GM21717 (cell line): ENCODE measurements around the gene ARMS2.

Source experiments
- ATAC-seq: cut with Tn5 transposase; IDR thresholded peaks from one replicate; pipeline ENCODE4 v1.9.1; 2021; ENCODE audit warnings: mild to moderate bottlenecking, moderate library complexity; ENCODE audit not compliant: unreplicated experiment

Gene ARMS2

DNA sequence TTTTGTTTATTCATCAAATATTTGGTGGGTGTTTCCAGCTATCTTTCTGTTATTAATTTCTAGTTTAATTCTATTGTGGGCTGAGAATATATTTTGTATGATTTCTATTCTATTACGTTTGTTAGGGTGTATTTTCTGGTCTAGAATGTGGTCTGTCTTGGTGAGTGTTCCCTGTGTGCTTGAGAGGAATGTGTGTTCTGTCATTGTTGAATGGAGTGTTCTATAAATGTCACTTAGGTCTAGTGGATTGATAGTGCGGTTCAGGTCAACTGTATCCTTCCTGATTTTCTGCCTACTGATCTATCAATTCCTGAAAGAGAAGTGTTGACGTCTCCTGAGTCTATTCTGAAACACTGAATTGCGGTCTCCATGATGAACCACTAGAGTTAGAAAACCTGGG, 15.4 kb downstream of the ARMS2 start:
- ATAC-seq: no peak

DNA sequence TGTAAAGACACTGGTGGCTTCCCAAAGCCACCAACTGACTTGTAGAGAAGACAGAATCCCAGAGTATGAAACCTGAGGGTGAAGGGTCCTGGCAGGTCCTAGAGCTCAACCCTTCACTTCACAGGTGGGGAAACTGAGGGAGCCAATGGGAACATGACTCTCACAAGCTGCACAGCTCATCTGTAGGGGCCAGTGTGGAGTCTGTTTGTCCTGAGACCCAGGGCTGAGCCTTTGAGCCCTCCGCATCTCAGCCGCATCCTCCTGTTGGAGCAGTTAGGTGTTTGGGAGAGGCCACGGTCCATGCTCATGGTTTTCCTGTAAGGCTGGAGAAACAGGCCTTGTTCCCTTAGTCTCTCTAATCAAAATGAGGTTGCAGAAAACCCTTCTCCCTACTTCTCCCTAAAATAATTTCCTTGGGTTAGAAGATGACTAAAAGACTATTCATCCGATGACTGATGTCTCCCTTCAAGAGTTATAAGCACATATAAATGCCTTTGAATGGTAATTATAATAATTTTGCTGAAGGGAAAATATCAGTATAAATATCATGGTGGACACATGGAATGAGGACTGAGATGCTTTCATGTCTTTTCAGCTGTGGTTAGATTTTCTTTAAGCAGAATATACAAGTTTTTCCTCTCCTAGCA, 17.2 kb downstream of the ARMS2 start:
- ATAC-seq: no peak

GRCh38 chr10:122473116-122473515, 18.7 kb downstream of the ARMS2 start:
- no peak for ATAC-seq

DNA sequence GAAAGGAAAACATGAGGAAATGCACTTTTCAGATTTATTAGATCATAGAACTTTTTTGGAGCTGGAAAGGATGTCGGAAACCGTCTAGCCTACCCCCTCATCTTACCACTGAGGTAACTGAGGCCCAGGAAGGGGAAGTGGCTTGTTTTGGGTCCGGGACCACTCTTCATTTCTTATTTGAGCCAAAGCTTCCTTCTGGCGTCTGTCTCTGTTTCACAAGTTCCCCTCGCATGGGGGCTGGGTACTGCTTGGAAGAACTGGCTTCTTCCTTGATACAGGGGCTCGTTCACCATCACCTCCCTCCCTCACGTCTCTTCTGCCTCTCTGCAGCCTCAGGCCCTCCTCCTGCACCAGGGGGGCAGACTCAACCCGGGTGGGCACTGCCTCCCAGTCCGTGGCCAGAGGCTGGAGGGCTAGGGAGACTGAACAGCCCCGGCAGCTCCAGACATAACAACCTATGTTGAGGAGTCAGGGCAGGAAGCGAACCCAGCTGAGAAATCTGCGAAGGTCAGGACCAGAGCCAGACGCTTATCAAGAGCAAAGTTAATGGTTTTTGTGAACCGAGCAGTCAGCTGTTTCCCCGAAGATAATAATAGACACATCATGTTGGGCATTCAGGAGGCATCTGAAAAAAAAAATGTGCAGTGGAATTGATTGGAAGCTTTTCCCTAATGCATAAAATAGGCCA, 19.8 kb downstream of the ARMS2 start:
- no peak for ATAC-seq

DNA sequence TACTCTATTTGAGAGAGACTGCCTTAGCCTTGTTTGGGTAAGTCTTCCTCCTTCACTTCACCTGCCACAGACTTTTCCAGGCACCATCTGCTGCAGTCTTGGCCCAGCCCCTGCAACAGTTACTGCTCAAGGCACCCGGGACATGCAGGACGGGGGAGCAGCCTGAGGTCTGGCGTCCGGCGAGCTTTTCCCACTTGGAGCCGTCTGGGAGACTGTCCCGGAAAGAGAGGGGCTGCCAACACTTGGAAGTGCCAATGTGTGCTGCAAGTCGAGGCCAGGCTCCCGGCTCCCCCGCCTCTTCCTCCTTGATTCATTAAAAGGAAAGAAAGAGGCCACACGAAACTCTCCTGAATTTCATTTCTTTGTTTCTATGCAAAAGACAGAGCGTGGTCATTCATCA, 20.6 kb downstream of the ARMS2 start:
- no peak for ATAC-seq

DNA sequence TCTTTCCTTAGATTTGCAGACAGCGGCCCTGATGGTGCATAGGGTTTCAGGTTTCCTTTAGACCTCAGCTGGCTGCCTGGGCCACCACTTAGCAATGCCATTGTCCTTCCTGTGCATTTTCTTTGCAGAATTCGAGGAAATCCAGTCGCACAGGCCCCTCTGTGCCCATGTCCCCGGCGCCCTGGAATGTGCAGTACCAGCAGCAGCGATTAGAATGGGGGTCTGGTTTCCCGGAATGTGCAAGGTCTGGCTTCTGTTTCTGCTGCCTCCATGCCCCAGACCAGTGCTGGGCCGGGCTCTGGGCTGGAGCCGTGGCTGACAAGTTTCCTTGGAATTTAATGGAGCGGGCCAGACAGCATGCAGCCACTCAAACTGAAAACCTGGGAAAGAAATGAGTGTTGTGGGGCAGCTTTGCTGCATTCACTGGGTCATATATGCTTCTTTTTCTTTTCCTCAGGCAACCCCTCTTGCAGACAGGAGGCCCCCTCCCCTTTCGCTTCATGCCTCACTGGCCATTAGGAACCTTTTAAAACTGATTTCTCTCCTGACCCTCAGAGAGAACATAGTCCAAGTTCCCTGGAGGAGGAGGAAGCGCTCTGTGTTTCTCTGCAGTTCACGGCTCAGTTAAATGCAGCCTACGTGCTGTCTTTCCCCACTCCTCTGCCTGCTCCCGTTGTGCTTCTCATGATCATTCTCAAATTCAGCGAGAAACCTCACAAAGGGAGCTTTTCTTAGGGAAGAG, 21.3 kb downstream of the ARMS2 start:
- no peak for ATAC-seq

- no peak for ATAC-seq
Measured at GRCh38 chr10:122476333-122476695, 21.9 kb downstream of the ARMS2 start.

- no peak for ATAC-seq
Measured at GRCh38 chr10:122477436-122477835, 23.0 kb downstream of the ARMS2 start.

- ATAC-seq: no peak
Measured at GRCh38 chr10:122478971-122479370, 24.5 kb downstream of the ARMS2 start.

GRCh38 chr10:122480146-122480833, 25.8 kb downstream of the ARMS2 start:
- ATAC-seq: no peak

DNA sequence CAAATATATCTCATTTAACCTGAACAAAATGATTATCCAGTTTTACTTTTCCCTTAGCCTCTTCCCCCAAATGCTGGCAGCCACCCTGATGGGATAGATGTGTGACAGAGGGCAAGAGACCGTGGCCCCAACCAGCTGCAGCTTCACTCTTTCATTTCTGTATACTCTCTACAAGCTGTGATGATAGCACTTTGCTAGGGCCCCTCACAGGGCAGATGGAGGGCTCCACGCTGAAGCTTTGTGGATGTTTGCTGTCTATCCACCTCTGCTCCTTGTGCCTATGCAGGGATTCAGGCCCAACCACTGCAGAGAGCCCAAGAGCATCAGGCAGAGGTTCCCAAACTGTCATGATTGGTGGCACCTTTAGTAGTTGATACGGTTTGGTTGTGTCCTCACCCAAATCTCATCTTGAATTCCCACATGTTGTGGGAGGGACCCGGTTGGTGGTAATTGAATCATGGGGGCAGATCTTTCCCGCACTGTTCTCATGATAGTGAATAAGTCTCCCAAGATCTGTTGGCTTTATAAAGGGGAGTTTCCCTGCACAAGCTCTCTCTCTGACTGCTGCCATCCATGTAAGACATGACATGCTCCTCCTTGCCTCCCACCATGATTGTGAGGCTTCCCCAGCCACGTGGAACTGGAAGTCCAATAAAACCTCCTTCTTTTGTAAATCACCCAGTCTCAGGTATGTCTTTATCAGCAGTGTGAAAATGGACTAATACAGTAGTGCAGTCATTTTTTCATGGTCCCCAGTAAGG, 27.0 kb downstream of the ARMS2 start:
- ATAC-seq: no peak

DNA sequence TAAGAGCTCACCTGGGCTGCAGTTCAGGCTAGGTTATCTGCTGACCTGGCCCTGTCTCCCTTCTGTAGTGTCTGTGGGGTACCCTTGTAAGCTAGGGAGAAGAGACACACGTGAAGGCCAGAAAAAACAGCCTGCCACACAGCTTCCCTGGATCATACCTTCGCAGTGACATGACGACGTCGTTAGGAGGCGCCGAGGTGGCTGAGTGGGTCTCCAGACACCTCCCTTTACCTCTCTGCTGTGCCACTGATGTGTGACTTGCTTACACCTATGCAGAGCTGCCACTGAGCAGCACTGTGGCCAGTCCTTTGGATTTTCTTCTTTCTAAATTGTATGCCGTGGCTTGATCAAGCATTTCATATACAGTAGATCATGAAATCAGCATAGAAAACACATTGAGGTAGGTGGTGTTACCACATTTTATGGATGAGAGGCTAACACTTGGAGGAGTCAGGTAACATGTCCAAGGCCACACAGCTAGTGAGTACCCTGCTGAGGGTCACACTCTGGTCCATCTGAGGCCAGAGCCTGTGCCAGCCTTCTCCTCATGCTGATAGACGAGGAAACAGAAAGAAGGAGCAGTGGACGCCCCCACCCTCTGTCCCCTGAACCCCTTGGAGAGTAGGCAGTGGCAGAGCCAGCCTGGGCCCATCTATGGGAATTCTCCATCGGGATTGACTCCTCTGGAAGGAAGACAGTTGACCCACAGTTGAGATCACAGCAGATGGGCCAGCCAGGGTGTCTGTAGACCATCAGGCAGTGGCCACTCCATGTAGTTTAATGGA, 30.0 kb downstream of the ARMS2 start:
- ATAC-seq: no peak

DNA sequence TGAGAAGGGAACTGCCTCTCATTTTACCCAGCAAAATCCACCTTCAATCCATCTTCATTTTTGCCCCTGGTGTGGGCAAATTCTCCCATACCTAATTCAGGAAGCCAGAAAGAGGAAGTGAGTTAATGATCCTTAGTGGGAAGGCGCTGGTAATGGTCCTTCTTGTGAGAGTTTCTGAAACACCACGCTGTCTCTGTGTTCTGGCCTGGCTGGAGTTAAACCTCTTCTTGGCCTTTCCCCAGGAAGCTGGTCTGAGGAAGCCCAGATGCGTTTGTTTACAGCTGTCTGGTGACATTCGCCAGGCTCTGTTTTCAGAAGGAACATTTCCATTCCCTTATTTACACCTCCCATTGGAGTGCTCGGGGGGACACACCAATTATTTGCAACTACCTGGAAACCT, 31.2 kb downstream of the ARMS2 start:
- ATAC-seq: no peak

DNA sequence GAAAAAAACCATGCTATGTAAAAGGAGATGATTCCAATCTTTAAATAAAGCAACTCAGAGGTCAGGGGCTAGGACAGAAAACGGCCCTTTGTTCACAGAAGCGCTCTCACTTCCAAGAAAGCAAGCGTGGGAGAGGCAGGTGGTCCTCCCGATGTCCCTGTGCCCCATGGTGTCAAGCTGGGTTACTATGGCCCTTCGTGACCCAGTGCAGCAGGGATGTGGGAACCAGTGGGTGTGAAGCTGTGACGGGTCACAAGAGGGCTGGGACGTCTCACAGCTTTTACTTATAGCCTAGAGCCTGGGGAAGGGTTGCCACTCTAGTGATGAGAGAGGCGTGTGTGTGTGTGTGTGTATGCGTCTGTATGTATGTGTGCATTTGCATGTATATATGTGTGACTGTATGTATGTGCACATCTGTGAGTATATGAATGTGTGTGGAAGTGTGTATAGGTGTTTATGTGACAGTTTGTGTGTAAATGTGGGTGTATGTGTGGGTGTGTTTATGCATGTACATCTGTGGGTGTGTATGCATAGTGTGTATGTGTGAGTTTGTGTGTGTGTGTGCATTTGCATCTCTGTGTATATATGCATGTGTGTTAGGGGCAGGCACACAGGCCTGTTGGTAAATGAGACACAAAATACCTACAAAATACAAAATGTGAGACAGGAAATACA, 32.1 kb downstream of the ARMS2 start:
- ATAC-seq: no peak

DNA sequence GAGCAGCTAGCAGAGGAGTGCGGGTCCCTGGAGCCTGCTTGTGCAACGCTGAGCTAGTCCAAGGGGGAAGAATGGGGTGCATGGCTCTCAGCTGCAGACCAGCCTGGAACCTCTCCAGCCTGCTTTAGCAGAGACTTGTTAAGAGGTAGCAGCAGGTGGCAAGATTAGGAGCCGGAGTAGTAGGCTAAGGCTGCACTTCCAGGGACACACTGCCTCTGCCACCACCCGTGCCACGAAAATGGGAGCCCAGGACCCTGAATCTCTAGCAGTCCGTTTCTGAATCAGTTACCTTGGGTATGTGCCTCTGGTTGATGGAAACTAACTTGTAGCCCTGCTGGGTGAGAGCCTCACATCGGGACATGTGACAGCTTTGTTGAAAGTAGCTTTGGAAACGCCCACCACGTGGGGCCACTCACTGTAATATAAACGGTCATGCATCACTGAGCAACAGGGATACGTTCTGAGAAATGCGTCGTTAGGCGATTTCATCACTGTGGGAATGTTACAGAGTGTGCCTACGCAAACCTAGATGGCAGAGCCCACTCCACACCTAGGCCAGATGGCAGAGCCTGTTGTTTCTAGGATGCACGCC, 32.8 kb downstream of the ARMS2 start:
- no peak for ATAC-seq

DNA sequence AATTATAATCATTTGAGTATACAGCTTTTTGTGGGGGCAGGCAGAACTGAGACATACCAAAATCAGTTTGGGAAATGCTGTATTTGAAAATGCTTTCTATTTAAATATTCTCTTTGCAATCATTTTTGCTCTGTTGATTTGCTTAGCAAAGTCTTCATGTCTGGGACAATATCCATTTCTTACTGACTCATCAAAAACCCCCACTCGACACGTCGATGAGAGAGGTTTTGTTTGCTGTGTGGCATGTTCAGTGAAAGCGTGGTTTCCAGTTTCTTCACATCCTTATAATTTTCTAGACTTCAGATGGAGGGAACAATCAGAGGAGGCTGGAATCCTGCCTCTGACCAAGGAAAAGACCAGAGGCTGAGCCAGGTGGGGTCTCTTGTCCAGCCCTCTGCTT, 35.8 kb downstream of the ARMS2 start:
- ATAC-seq: no peak

GRCh38 chr10:122490786-122491680, 36.6 kb downstream of the ARMS2 start:
- ATAC-seq: no peak

- ATAC-seq: no peak
Measured at GRCh38 chr10:122492006-122492405, 37.6 kb downstream of the ARMS2 start.
